Osteoblast (primary cell): Measurements from ENCODE around the gene SURF1. TPM values are rescaled to one million over a fixed set of nuclear protein-coding genes. Genes with fewer than 3 reads are reported as not detected.
"Not testable (repeated sequence)": the region's sequence is repeated elsewhere in the genome, so short reads cannot be mapped to it uniquely, and the experiment has no call there.

Experiments
- DNase-seq: peaks from one replicate; pipeline ENCODE4 v3.0.0; 2011; ENCODE audit warnings: low spot score, mixed read lengths; ENCODE audit not compliant: insufficient read length; ENCODE audit errors: missing footprints
- H2AFZ ChIP-seq: 2 replicates; pipeline ENCODE4 v1.6.0; 2011; ENCODE audit warnings: mild to moderate bottlenecking, low read length
- H3K27ac ChIP-seq: 2 replicates; pipeline ENCODE4 v1.5.1; 2011; ENCODE audit warnings: mild to moderate bottlenecking, low read depth, low read length, moderate library complexity
- H3K27me3 ChIP-seq: 2 replicates; pipeline ENCODE4 v1.6.0; 2012; ENCODE audit warnings: mild to moderate bottlenecking, control low read depth, inconsistent platforms, low read length, moderate library complexity; ENCODE audit not compliant: insufficient read depth
- H3K36me3 ChIP-seq: 2 replicates; pipeline ENCODE4 v1.5.1; 2011; ENCODE audit warnings: mild to moderate bottlenecking, low read length, control low read depth, moderate library complexity; ENCODE audit not compliant: insufficient read depth
- H3K4me1 ChIP-seq: 2 replicates; pipeline ENCODE4 v1.5.1; 2011; ENCODE audit warnings: mild to moderate bottlenecking, low read length, control low read depth, moderate library complexity; ENCODE audit not compliant: insufficient read depth
- H3K4me2 ChIP-seq: 2 replicates; pipeline ENCODE4 v1.6.0; 2011; ENCODE audit warnings: mild to moderate bottlenecking, low read length; ENCODE audit not compliant: insufficient read depth
- H3K4me3 ChIP-seq: fragments of 200-600 bp; sonication (generic); 3 replicates; pipeline ENCODE4 v1.5.1; 2012; ENCODE audit warnings: mild to moderate bottlenecking, low read length, inconsistent platforms; ENCODE audit not compliant: insufficient read depth
- H3K79me2 ChIP-seq: 2 replicates; pipeline ENCODE4 v1.6.0; 2012; ENCODE audit warnings: mild to moderate bottlenecking, low read length, control low read depth, inconsistent platforms; ENCODE audit not compliant: insufficient read depth
- H3K9me3 ChIP-seq: 2 replicates; pipeline ENCODE4 v1.5.1; 2011; ENCODE audit warnings: low read depth, low read length, control low read depth
- H4K20me1 ChIP-seq: 2 replicates; pipeline ENCODE4 v1.6.0; 2012; ENCODE audit warnings: mild to moderate bottlenecking, low read length, control low read depth; ENCODE audit not compliant: insufficient read depth
- total RNA-seq: library from RNA; depleted of rRNA; stranded (reverse); fragments of >200 nt; gene quantifications from 2 replicates; pipeline ENCODE4 v1.2.3, GENCODE V29; 2012
- TF ChIP-seq, protein P1 (sequence below): IDR thresholded peaks from 2 replicates; pipeline ENCODE4 v1.5.1; 2011; ENCODE audit warnings: mild to moderate bottlenecking, low read depth, low read length, moderate library complexity; ENCODE audit errors: extremely low read depth

SURF1 gene
- total RNA-seq, 1 donor: 21.0 TPM

DNA sequence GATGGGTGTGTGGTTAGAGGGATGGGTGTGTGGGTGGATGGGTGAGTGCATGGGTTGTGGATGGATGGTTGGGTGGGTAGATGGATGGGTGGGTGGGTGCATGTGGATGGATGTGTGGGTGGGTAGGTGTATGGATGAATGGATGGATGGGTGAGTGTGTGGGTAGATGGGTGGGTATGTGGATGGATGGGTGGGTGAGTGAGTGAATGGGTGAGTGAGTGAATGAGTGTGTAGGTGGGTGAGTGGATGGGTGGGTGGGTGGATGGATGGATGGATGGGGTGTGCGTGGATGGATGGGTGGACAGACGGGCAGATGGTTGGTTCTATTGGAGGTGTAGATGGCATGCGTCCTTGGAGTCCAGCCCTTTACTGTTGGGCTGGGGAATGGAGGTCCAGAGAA is 37.1 kb upstream of the SURF1 start:
- no peak overlapping the region for H3K27ac ChIP-seq
- no peak overlapping the region for H3K4me2 ChIP-seq
- peaks cover 30% of the 10 kb centered on the region for H3K27me3 ChIP-seq
- no peak overlapping the region for H3K4me3 ChIP-seq
- TF ChIP-seq, protein P1, sequence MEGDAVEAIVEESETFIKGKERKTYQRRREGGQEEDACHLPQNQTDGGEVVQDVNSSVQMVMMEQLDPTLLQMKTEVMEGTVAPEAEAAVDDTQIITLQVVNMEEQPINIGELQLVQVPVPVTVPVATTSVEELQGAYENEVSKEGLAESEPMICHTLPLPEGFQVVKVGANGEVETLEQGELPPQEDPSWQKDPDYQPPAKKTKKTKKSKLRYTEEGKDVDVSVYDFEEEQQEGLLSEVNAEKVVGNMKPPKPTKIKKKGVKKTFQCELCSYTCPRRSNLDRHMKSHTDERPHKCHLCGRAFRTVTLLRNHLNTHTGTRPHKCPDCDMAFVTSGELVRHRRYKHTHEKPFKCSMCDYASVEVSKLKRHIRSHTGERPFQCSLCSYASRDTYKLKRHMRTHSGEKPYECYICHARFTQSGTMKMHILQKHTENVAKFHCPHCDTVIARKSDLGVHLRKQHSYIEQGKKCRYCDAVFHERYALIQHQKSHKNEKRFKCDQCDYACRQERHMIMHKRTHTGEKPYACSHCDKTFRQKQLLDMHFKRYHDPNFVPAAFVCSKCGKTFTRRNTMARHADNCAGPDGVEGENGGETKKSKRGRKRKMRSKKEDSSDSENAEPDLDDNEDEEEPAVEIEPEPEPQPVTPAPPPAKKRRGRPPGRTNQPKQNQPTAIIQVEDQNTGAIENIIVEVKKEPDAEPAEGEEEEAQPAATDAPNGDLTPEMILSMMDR: no peak
- no peaks in the 10 kb centered on the region for H3K36me3 ChIP-seq
- H3K9me3 ChIP-seq: no peaks in the 10 kb centered on the region
- no peak for DNase-seq
- no peaks in the 10 kb centered on the region for H4K20me1 ChIP-seq
- no peaks in the 10 kb centered on the region for H3K79me2 ChIP-seq
- H3K4me1 ChIP-seq: no peaks in the 10 kb centered on the region
- no peak overlapping the region for H2AFZ ChIP-seq

DNA sequence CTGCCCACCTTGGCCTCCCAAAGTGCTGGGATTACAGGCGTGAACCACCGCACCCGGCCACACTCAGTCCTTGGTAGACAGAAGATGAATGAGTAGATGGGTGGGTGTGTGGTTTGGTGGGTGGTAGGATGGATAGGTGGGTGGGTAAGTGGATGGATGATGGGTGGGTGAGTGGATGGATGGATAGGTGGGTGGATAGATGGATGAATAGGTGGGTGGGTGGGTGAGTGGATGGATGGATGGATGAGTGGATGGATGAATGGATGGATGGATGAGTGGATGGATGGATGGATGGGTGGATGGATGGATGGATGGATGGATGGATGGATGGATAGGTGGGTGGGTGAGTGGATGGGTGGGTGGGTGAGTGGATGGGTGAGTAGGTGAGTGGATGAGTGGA is 36.0 kb upstream of the SURF1 start:
- not testable (repeated sequence) for H3K36me3 ChIP-seq, H3K79me2 ChIP-seq, H3K4me3 ChIP-seq, H3K4me2 ChIP-seq, H3K27ac ChIP-seq, H4K20me1 ChIP-seq, H3K9me3 ChIP-seq, H3K4me1 ChIP-seq, H2AFZ ChIP-seq, DNase-seq
- H3K27me3 ChIP-seq: peaks cover 24% of the 10 kb centered on the region

DNA sequence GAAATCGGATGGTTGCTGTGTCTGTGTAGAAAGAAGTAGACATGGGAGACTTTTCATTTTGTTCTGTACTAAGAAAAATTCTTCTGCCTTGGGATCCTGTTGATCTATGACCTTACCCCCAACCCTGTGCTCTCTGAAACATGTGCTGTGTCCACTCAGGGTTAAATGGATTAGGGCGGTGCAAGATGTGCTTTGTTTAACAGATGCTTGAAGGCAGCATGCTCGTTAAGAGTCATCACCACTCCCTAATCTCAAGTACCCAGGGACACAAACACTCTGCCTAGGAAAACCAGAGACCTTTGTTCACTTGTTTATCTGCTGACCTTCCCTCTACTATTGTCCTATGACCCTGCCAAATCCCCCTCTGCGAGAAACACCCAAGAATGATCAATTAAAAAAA is 35.2 kb upstream of the SURF1 start:
- not testable (repeated sequence) for H3K4me1 ChIP-seq, H3K4me2 ChIP-seq, H2AFZ ChIP-seq, H3K36me3 ChIP-seq, H3K4me3 ChIP-seq, H3K27ac ChIP-seq, H3K9me3 ChIP-seq, H3K79me2 ChIP-seq, DNase-seq, H4K20me1 ChIP-seq
- peaks cover 19% of the 10 kb centered on the region for H3K27me3 ChIP-seq

DNA sequence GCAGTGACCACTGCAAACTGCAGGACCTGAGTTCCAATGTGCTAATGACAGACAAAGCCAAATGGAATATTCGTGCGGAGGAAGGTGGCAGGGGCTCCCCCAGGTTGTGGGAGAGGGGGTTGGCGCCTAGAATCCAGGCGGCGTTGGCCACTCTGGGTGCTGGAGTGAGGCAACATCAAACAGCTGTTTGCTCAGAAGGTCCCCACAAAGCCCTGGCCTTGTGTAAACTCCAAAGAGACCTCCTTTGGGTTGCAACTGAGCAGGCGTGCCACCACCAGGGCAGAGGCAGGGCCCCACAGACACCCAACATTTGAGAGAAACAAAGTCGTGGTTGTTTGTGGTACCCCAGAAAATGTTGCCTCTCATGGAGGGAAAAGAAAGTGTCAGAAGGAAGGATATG is 34.4 kb upstream of the SURF1 start:
- Histone ChIP-seq H2AFZ (no peak overlapping the region), H3K4me1 (no peaks in the 10 kb centered on the region), H3K9me3 (no peaks in the 10 kb centered on the region), H3K4me2 (no peak overlapping the region), H3K36me3 (no peaks in the 10 kb centered on the region), H3K4me3 (no peak overlapping the region), H4K20me1 (no peaks in the 10 kb centered on the region), H3K79me2 (no peaks in the 10 kb centered on the region), H3K27ac (no peak overlapping the region), H3K27me3 (peaks cover 17% of the 10 kb centered on the region)
- peak; percentile 64 for DNase-seq
- TF ChIP-seq, protein P1: no peak

DNA sequence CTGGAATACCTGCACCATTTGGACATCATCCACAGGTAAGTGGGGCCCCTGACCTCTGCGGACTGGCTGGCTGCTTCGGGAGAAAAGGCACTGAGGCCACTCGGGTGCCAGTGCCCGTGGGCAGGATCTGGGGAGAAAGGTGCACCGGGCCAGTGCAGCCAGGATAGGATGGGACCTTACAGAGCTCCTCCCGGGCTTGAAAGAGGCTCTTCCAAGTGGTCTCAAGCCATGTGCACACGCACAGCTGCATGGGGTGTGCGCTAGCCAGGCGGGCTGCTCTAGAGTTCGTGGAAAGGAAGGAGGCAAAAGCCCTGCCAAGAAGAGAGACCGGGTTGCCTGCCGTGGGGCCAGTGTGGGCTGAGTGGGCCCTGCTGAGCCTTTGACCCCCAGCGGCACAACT is 33.3 kb upstream of the SURF1 start:
- Histone ChIP-seq H3K9me3 (no peaks in the 10 kb centered on the region), H3K4me1 (no peaks in the 10 kb centered on the region), H2AFZ (no peak overlapping the region), H3K27me3 (peaks cover 8% of the 10 kb centered on the region), H3K36me3 (no peaks in the 10 kb centered on the region), H3K4me2 (no peak overlapping the region), H3K27ac (no peak overlapping the region), H4K20me1 (no peaks in the 10 kb centered on the region), H3K79me2 (no peaks in the 10 kb centered on the region), H3K4me3 (no peak overlapping the region)
- TF ChIP-seq, protein P1: no peak
- peak; percentile 77 for DNase-seq
